Activated naive CD4-positive, alpha-beta T cell (primary cell): ENCODE measurements around the gene MMS19.
"Not testable (repeated sequence)": the region's sequence is repeated elsewhere in the genome, so short reads cannot be mapped to it uniquely, and the experiment has no call there.

Experiments
- DNase-seq, 4 experiments: peaks; one replicate each; lab custom pipeline; 2025; lab: John Stamatoyannopoulos, UW

MMS19 gene

DNA sequence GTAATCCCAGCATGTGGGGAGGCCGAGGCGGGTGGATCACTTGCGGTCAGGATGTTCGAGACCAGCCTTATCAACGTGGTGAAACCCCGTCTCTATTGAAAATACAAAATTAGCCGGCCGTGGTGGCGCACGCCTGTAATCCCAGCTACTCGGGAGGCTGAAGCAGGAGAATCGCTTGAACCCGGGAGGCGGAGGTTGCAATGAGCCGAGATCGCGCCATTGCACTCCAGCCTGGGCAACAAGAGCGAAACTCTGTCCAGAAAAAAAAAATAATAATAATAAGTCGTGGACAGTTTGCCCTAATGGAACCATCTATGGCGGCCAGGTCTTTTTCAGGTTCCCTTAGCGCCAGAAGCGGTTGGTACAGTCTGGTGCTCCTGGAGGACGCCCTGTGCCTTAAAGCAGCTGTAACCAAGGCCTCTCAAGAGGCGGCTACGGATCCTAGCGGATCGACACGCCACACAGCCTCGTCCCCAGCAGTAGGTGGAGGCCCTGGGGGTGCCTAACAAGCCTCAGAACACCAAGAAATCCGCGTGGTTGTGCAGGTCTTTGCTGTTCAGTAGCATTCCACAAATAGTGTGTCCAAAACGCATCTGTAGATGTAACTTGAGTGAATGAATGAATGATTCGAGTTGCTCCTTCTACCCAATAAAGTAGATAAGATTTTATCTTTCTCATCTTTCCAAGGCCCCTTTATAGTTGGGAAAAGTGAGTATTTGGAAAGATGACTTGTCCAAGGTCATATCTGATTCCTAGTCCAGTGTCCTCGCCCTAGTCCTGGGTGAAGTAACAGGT, 71.2 kb downstream of the MMS19 start:
- DNase-seq = no peak

DNA sequence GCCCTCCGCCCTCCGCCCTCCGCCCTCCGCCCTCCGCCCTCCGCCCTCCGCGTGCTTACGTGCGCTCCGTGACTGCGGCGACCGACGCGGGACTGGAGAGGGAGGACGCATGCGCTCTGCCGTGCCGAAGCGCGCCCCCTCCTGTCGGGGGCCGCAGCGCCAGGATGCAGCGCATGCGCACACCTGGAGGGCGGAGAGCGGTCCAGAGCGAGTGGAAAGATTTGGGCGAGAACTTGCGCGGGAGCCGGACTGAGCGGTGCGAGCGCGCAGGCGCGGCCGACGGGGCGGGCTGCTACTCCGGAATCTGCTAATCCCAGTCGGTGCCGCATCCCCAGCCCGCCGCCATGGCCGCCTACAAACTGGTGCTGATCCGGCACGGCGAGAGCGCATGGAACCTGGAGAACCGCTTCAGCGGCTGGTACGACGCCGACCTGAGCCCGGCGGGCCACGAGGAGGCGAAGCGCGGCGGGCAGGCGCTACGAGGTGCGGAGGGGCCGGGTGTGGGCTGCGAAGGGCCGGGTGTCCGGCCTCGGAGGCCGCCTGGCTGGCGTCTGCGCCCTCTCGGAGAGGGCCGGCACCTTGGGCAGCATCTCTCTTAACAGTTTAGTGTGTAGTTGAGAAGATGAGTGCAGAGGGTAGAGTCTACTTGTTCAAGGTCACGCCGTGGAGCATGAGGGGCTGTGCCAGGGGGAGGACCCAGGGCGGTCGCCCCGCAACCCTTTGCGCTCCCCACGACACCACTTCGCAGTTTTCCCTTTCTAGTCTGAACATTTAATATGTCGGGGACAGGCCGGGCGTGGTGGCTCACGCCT, 72.1 kb downstream of the MMS19 start, which contains the start of gene PGAM1:
TSS of gene PGAM1 (plus strand) at position 228 of the 812 bp plus-strand sequence. CDS start at position 345, 117 bp downstream.
- peak; percentile 80 to 92 (median 86) for DNase-seq

DNA sequence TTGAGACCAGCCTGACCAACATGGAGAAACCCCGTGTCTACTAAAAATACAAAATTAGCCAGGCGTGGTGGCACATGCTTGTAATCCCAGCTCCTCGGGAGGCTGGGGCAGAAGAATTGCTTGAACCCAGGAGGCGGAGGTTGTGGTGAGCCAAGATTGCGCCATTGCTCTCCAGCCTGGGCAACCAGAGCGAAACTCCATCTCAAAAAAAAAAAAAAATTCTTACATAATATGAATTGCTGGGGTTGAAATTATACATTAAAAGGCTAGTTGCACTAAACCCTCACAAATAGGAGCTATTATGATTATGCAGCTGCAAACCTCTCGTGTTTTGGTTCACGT, 74.5 kb downstream of the MMS19 start:
- DNase-seq = not testable (repeated sequence)

DNA sequence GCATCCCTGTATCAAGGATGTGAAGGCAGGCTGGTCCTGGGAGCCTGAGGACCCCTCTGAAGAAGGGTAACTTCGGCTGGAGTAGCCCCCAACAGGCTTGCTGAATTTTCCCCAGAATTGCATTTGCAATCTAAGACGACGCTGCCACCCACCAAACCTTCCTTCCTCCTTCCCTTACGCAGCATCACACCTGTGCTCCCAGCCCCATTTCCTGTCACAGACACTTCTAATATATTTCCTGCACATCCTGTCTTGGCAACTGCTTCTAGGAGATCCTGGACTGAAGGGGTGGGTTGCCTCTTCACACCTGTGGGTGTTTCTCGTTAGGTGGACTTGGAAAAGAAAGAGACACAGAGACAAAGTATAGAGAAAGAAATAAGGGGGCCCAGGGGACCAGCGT, 81.7 kb downstream of the MMS19 start:
- no peak for DNase-seq

DNA sequence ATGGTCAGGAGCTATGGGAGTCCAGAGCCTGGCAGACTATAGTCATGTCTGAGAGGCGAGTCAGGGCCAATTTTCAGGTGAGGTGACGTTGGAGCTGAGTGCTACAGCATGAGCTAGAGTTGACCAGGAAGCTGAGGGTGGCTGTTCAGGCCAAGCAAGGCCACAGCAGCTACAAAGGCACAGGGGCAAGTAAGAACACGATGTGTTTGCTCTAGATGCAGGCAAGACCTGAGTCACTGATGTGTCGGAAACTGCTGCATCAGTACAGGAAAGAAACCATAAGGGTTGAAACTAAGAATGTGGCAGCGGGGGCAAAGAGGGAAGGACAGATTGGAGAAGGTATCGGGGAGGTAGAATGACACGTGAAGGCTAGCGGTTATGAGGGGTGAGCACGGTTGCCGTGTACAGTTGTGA, 85.3 kb downstream of the MMS19 start:
- no peak for DNase-seq

DNA sequence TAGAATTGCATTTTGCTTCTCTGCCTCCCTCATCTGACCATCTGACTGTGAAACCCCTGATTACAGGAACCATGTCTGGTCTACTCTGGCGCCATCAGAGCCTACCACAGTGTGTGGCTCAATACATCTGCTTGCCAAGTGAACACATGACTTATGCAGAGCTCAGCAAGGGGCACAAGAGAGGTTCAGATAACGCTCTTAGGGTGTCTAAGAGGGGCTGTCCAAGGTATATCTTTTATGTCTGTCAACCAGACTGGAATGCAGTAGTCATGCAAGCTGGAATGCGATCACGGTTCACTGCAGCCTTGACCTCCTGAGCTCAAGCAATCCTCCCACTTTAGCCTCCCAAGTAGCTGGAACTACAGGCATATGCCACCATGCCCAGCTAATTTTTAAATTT, 86.8 kb downstream of the MMS19 start:
- DNase-seq = no peak

DNA sequence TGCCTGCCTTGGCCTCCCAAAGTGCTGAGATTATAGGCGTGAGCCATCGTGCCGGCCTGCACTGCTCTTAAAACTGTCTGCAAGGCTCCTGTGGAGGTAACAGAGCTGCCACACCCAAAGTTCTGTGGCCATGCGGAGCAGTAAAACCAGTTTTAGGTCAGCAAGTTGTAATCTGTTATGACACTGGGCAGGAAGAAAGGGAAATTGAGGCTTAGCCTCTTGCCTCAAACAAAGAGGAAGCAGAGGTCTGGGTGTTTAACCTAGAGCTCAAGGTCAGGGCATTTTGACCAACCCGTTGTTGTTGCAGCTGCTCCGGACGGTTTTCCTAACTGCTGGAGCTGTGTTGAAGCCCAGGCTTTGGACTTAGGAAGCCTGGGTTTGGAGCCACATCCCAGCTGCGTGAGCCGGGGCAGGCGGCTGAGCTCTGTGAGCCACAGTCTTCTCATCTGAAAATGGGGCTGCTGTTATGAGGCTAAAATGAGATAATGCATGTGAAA, 89.7 kb downstream of the MMS19 start:
- DNase-seq = no peak
